B cell (primary cell): ENCODE results near the gene LLPH. TPM values are rescaled to one million over a fixed set of nuclear protein-coding genes. Genes with fewer than 3 reads are reported as not detected.

ENCODE experiments used
- ATAC-seq: fragments of 200-7000 bp; cut with Tn5 transposase; one replicate; pipeline ENCODE4 v1.10.0; 2021; ENCODE audit warnings: low read depth, mild to moderate bottlenecking, moderate number of reproducible peaks, moderate library complexity
- CTCF ChIA-PET: fragments of 350-600 bp; sonication (Branson Sonifier 250); formaldehyde crosslinking; loops from one replicate; lab custom pipeline; 2021; ENCODE audit warnings: antibody characterized with exemption, inconsistent platforms; lab: Charles Lee
- POLR2A ChIA-PET: fragments of 350-600 bp; sonication (Branson Sonifier 250); formaldehyde crosslinking; loops from one replicate; lab custom pipeline; 2021; ENCODE audit warnings: antibody characterized with exemption; lab: Charles Lee
- DNase-seq: peaks from one replicate; pipeline ENCODE4 v3.0.0; 2013
- H2AFZ ChIP-seq: 2 replicates; pipeline ENCODE4 v1.6.1; 2012; ENCODE audit warnings: mild to moderate bottlenecking, low read depth, low read length; ENCODE audit not compliant: insufficient read depth, poor library complexity, severe bottlenecking
- H3K27ac ChIP-seq, 2 donors: 1 replicate in 1 of 2; 2 replicates in 1 of 2; pipeline ENCODE4 v1.5.1; 2012 to 2013; ENCODE audit warnings: low read length in 2 of 2, mild to moderate bottlenecking in 2 of 2, moderate library complexity in 1 of 2
- H3K27me3 ChIP-seq, 4 experiments: fragments of 200-600 bp in 1 of 4; sonication (generic) in 1 of 4; replicated peaks in 1 of 4; 1 replicate in 2 of 4; 2 replicates in 2 of 4; pipeline versions ENCODE4 v1.6.1 to v1.7.0; 2013 to 2016; ENCODE audit warnings: low read length in 3 of 4, mild to moderate bottlenecking in 2 of 4, mixed read lengths in 1 of 4, moderate library complexity in 1 of 4; ENCODE audit not compliant: insufficient read depth in 4 of 4, control insufficient read depth in 3 of 4; ENCODE audit errors: control extremely low read depth in 1 of 4
- H3K36me3 ChIP-seq, 2 experiments: replicated peaks in 1 of 2; 1 replicate in 1 of 2; 2 replicates in 1 of 2; pipeline versions ENCODE4 v1.6.1 to v1.7.1; 2013; ENCODE audit warnings: low read length in 1 of 2; ENCODE audit not compliant: insufficient read depth in 2 of 2, control insufficient read depth in 1 of 2; ENCODE audit errors: control extremely low read depth in 1 of 2, extremely low read depth in 1 of 2
- H3K4me1 ChIP-seq, 2 donors: fragments of 200-600 bp in 1 of 2; sonication (generic) in 1 of 2; 1 replicate in 1 of 2; 2 replicates in 1 of 2; pipeline versions ENCODE4 v1.5.1 to v1.6.1; 2013 to 2017; ENCODE audit warnings: low read length in 2 of 2; ENCODE audit not compliant: control insufficient read depth in 2 of 2, insufficient read depth in 2 of 2
- H3K4me2 ChIP-seq: replicated peaks from 2 replicates; pipeline ENCODE3; 2012; ENCODE audit warnings: mild to moderate bottlenecking, low read depth, low read length; ENCODE audit not compliant: poor library complexity, severe bottlenecking
- H3K4me3 ChIP-seq, 5 experiments: fragments of 200-600 bp in 1 of 5; sonication (generic) in 1 of 5; 1 replicate in 3 of 5; 2 replicates in 2 of 5; pipeline versions ENCODE4 v1.5.1 to v1.7.0; 2011 to 2016; ENCODE audit warnings: low read length in 4 of 5, mild to moderate bottlenecking in 4 of 5, low read depth in 2 of 5, control low read depth in 1 of 5, moderate library complexity in 1 of 5; ENCODE audit not compliant: insufficient read depth in 1 of 5; ENCODE audit errors: control extremely low read depth in 1 of 5, extremely low read depth in 1 of 5
- H3K79me2 ChIP-seq: fragments of 200-600 bp; sonication (generic); one replicate; pipeline ENCODE4 v1.6.0; 2016; ENCODE audit warnings: low read length; ENCODE audit not compliant: control insufficient read depth, insufficient read depth
- H3K9ac ChIP-seq: fragments of 200-600 bp; sonication (generic); 2 replicates; pipeline ENCODE4 v1.6.1; 2017; ENCODE audit warnings: mild to moderate bottlenecking, low read length, moderate library complexity
- H3K9me3 ChIP-seq, 3 donors: one replicate each; pipeline versions ENCODE4 v1.6.1 to v1.7.1; 2013; ENCODE audit warnings: low read length in 2 of 3; ENCODE audit not compliant: control insufficient read depth in 2 of 3, insufficient read depth in 1 of 3; ENCODE audit errors: control extremely low read depth in 1 of 3
- H4K20me1 ChIP-seq: 2 replicates; pipeline ENCODE4 v1.6.0; 2012; ENCODE audit warnings: mild to moderate bottlenecking, low read length; ENCODE audit not compliant: insufficient read depth, control insufficient read depth, poor library complexity, severe bottlenecking
- H3K27ac Mint-ChIP-seq: one replicate; pipeline ENCODE4 v1.8.0; 2021; ENCODE audit warnings: mixed read lengths
- H3K27me3 Mint-ChIP-seq: one replicate; pipeline ENCODE4 v1.8.0; 2021; ENCODE audit warnings: mixed read lengths
- H3K4me1 Mint-ChIP-seq: one replicate; pipeline ENCODE4 v1.8.0; 2021; ENCODE audit warnings: mixed read lengths
- H3K4me3 Mint-ChIP-seq: one replicate; pipeline ENCODE4 v1.8.0; 2021; ENCODE audit warnings: mixed read lengths
- H3K9me3 Mint-ChIP-seq: one replicate; pipeline ENCODE4 v1.8.0; 2022; ENCODE audit warnings: mixed read lengths; ENCODE audit not compliant: insufficient read depth
- CTCF ChIP-seq: fragments of 200-600 bp; IDR thresholded peaks from one replicate; pipeline ENCODE4 v1.8.0; 2022; ENCODE audit warnings: antibody characterized with exemption, mild to moderate bottlenecking
- EZH2 ChIP-seq: IDR thresholded peaks from 2 replicates; pipeline ENCODE4 v1.6.1; 2012; ENCODE audit warnings: borderline replicate concordance, low read depth, mild to moderate bottlenecking, moderate library complexity, low read length; ENCODE audit not compliant: insufficient read depth, poor library complexity, severe bottlenecking
- WGBS: methylation state at CpG from one replicate; pipeline ENCODE4 v1.1.5; 2013; ENCODE audit warnings: missing lambda C conversion rate; ENCODE audit not compliant: insufficient coverage; 5-methylcytosine and 5-hydroxymethylcytosine counted together
- intact Hi-C: fragments of 100-400 bp; cut with micrococcal nuclease; formaldehyde crosslinking; loops from one replicate; pipeline ENCODE4 v1.10.0; 2022
- polyA plus RNA-seq: library from polyadenylated mRNA; depleted of rRNA; stranded (reverse); fragments of >200 nt; gene quantifications from 2 replicates; pipeline ENCODE4 v1.2.3, GENCODE V29; 2012
- total RNA-seq, 2 donors: library from RNA; stranded (reverse); fragments of 120-200 nt in 1 of 2; gene quantifications; 1 replicate in 1 of 2; 2 replicates in 1 of 2; pipeline versions ENCODE4 v1.2.3 to v1.2.4, GENCODE V29; 2013 to 2022

Gene LLPH
- total and polyA plus RNA-seq, 2 donors (not counting 1 experiment from before 2014, with no cell fraction given) = 2.1 to 23.4 TPM

DNA sequence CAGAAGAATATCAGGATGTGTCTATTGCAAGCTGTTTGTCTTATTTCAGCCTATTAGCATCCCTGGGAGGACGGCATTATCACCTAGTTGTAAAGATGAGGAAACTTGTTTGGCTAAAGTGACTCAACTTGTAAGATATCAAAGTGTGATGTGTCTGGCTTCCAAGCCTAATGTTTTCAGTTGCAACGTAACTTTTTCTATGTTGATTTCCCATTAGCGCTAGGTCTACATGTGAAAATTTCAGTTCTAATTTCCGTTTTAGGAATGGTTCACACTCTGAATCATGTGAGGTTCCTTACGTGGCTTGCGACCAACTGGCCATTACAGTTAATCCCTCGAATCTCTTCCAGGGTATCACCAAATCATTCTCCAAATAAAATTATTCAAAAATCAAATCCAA is 58.0 kb downstream of the LLPH start:
- Mint-ChIP-seq H3K27me3 (peaks cover 4% of the 10 kb centered on the region), H3K27ac (no peak overlapping the region), H3K9me3 (no peaks in the 10 kb centered on the region), H3K4me1 (peaks cover 16% of the 10 kb centered on the region), H3K4me3 (no peak overlapping the region)
- peaks cover 11 to 15% of the 10 kb centered on the region in 2 donors for H3K4me1 ChIP-seq
- 68% methylated on average over 5 of the region's 7 CpGs for WGBS
- H3K9ac ChIP-seq = no peak overlapping the region
- intact Hi-C loops = no loop called here
- POLR2A ChIA-PET = no interaction called here
- DNase-seq = no peak
- H3K4me2 ChIP-seq = peak overlapping the region; percentile 43
- no peaks in the 10 kb centered on the region for H3K9me3 ChIP-seq
- no peaks in the 10 kb centered on the region for H3K79me2 ChIP-seq
- no peak overlapping the region for H3K4me3 ChIP-seq
- CTCF ChIA-PET = no interaction called here
- H3K27ac ChIP-seq = no peak overlapping the region
- H4K20me1 ChIP-seq = no peaks in the 10 kb centered on the region
- H3K36me3 ChIP-seq = no peaks in the 10 kb centered on the region
- H3K27me3 ChIP-seq = no peaks in the 10 kb centered on the region
- no peak for ATAC-seq
- H2AFZ ChIP-seq = peak overlapping the region; percentile 16
- TF ChIP-seq CTCF (no peak), EZH2 (no peak)

DNA sequence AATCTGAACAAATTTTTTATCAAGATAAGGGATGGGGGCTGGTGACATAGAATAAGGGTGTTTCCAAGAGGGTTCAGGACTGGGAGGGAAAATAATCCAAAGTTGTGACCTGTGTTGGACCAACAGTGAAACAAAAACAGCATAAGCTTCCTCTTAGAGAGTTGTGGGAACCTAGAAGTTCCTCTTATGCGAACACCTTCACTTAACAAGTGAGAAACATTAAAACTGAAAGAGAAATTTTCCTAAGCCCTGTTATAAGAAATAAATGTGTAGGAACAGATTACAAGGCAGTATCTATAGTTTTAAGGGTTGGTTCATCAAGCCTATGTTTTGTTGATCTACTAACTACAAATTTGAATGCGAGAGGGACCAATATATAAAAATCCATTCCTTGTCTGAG is 58.4 kb downstream of the LLPH start:
- peak overlapping the region; percentile 3 for H3K4me3 Mint-ChIP-seq

More for the DNA sequence above, 58.4 kb downstream of the LLPH start:
- CTCF ChIA-PET = interaction anchor here (0.8 kb wide), 1 partner anchor 15 kb away, joined by 3 read pairs; no protein-coding TSS in a partner anchor
- peaks cover 11 to 16% of the 10 kb centered on the region in 2 donors for H3K4me1 ChIP-seq
- H3K9me3 ChIP-seq = peaks cover 0 to under 1% (median 0%) of the 10 kb centered on the region in 3 donors
- peaks cover 18% of the 10 kb centered on the region for H3K4me1 Mint-ChIP-seq
- no peak for ATAC-seq
- no peak for TF ChIP-seq CTCF
- TF ChIP-seq EZH2 = no peak
- no peaks in the 10 kb centered on the region for H3K27me3 ChIP-seq
- H3K4me2 ChIP-seq = peak overlapping the region; percentile 43
- H3K27ac ChIP-seq = no peak overlapping the region
- no CpG with 5 or more reads among the region's 2 CpGs for WGBS
- DNase-seq = peak; percentile 10
- H3K9me3 Mint-ChIP-seq = no peaks in the 10 kb centered on the region
- H3K27ac Mint-ChIP-seq = no peak overlapping the region
- peaks cover 4% of the 10 kb centered on the region for H3K27me3 Mint-ChIP-seq
- H4K20me1 ChIP-seq = no peaks in the 10 kb centered on the region
- H2AFZ ChIP-seq = peak overlapping the region; percentile 16
- H3K79me2 ChIP-seq = no peaks in the 10 kb centered on the region
- H3K4me3 ChIP-seq = no peak overlapping the region
- no peak overlapping the region for H3K9ac ChIP-seq
- POLR2A ChIA-PET = no interaction called here
- no peaks in the 10 kb centered on the region for H3K36me3 ChIP-seq
- intact Hi-C loops = no loop called here
